ENCODE data around the gene NEK10. TPM values are rescaled to one million over a fixed set of nuclear protein-coding genes. Genes with fewer than 3 reads are reported as not detected.

The NEK10 gene
- total RNA-seq, 2 donors from 2014 or later: 1.7 to 2.3 TPM

Other genes with a start within 250 kb of the NEK10 start
- gene SLC4A7, start 115.0 kb upstream of the NEK10 start, total RNA-seq: 10 to 100 TPM; 63.9 to 67.3 TPM

Data from T-helper 17 cell (primary cell).